ENCODE measurements around the gene ADARB1.

Gene ADARB1

DNA sequence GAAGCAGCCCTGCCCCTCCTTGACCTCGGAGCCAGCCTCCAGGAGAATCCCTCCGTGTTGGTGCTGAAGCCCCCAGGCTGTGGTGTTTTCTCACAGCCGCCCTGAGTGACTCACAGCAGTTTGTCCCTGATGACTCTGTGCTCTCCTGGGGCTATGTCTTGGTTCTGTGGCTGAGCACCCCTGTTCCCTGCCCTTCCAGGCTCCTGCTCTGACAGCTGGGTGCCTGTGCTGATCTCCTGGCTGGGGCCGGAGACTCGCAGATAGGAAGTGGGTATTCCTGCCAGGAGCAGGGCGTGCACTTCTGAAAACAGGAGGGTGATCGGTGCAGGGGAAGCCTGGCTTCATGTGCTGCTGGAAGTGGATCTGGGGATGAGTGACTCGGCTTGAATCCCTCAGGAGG lies 178.8 kb downstream of the ADARB1 start:
- no peak for TF ChIP-seq EZH2 (IDR thresholded peaks at IDR 0.05; ENCODE audit: borderline replicate concordance, low read length)
- TF ChIP-seq, protein P1, sequence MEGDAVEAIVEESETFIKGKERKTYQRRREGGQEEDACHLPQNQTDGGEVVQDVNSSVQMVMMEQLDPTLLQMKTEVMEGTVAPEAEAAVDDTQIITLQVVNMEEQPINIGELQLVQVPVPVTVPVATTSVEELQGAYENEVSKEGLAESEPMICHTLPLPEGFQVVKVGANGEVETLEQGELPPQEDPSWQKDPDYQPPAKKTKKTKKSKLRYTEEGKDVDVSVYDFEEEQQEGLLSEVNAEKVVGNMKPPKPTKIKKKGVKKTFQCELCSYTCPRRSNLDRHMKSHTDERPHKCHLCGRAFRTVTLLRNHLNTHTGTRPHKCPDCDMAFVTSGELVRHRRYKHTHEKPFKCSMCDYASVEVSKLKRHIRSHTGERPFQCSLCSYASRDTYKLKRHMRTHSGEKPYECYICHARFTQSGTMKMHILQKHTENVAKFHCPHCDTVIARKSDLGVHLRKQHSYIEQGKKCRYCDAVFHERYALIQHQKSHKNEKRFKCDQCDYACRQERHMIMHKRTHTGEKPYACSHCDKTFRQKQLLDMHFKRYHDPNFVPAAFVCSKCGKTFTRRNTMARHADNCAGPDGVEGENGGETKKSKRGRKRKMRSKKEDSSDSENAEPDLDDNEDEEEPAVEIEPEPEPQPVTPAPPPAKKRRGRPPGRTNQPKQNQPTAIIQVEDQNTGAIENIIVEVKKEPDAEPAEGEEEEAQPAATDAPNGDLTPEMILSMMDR (IDR thresholded peaks at IDR 0.05; ENCODE audit: low read length): no peak
- Histone ChIP-seq H3K27ac (ENCODE audit: low read depth, low read length, poor library complexity, severe bottlenecking) (no peak overlapping the region), H4K20me1 (ENCODE audit: insufficient read depth, low read length) (no peaks in the 10 kb centered on the region), H3K9me2 (ENCODE audit: low read depth, low read length) (no peaks in the 10 kb centered on the region), H3F3A (ENCODE audit: insufficient read depth, low read length) (no peaks in the 10 kb centered on the region), H3K9ac (ENCODE audit: low read length) (no peak overlapping the region), H3K4me2 (ENCODE audit: low read length) (no peak overlapping the region), H3K4me1 (ENCODE audit: insufficient read depth, low read length, severe bottlenecking) (peaks cover 14% of the 10 kb centered on the region), H3K9me3 (ENCODE audit: low read length) (no peaks in the 10 kb centered on the region), H3K4me3 (ENCODE audit: low read depth, low read length, poor library complexity, severe bottlenecking) (no peak overlapping the region), H3K27me3 (ENCODE audit: insufficient read depth, low read length) (no peaks in the 10 kb centered on the region), H2AFZ (ENCODE audit: low read length) (no peak overlapping the region), H3K79me2 (ENCODE audit: insufficient read depth, low read length) (no peaks in the 10 kb centered on the region), H3K36me3 (ENCODE audit: insufficient read depth, low read length) (no peaks in the 10 kb centered on the region)

DNA sequence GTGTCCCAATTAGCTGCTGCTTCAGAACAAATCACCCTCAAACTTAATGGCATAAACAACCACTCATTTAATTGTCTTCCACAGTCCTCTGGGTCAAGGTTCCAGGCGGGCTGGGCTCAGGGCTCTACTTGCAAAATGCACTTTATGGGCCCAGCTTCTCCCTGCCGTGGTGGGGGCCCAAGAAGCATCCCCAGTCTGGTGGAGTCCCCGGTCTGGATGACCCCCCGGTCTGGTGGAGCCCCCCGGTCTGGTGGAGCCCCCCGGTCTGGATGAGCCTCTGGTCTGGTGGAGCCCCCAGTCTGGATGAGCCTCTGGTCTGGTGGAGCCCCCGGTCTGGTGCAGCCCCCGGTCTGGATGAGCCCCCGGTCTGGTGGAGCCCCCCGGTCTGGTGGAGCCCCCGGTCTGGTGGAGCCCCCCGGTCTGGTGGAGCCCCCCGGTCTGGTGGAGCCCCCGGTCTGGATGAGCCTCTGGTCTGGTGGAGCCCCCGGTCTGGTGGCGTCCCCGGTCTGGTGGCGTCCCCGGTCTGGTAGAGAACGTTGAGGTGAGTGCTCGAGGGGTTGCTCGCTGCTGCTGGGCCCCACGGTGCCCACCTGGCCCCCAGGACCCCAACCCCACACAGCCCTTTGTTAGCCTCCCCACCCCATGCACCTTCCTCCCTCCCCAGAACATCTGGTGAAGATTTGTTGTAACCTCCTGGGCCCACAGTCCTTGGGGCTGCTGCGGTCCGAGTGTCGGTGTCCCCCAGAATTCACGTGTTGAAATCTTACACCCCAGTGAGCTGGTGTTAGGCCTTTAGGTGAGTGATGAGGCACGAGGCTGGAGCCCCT lies 179.5 kb downstream of the ADARB1 start:
- H4K20me1 ChIP-seq (ENCODE audit: insufficient read depth, low read length): no peaks in the 10 kb centered on the region
- no peak overlapping the region for H3K4me2 ChIP-seq (ENCODE audit: low read length)
- no peaks in the 10 kb centered on the region for H3K9me2 ChIP-seq (ENCODE audit: low read depth, low read length)
- H3K4me1 ChIP-seq (ENCODE audit: insufficient read depth, low read length, severe bottlenecking): peaks cover 14% of the 10 kb centered on the region
- no peak overlapping the region for H3K27ac ChIP-seq (ENCODE audit: low read depth, low read length, poor library complexity, severe bottlenecking)
- no peaks in the 10 kb centered on the region for H3K36me3 ChIP-seq (ENCODE audit: insufficient read depth, low read length)
- H3K9ac ChIP-seq (ENCODE audit: low read length): no peak overlapping the region
- H2AFZ ChIP-seq (ENCODE audit: low read length): no peak overlapping the region
- H3F3A ChIP-seq (ENCODE audit: insufficient read depth, low read length): no peaks in the 10 kb centered on the region
- H3K4me3 ChIP-seq (ENCODE audit: low read depth, low read length, poor library complexity, severe bottlenecking): no peak overlapping the region
- no peaks in the 10 kb centered on the region for H3K79me2 ChIP-seq (ENCODE audit: insufficient read depth, low read length)
- no peaks in the 10 kb centered on the region for H3K9me3 ChIP-seq (ENCODE audit: low read length)
- no peaks in the 10 kb centered on the region for H3K27me3 ChIP-seq (ENCODE audit: insufficient read depth, low read length)
- TF ChIP-seq, protein P1 (IDR thresholded peaks at IDR 0.05; ENCODE audit: low read length): no peak
- no peak for TF ChIP-seq EZH2 (IDR thresholded peaks at IDR 0.05; ENCODE audit: borderline replicate concordance, low read length)

DNA sequence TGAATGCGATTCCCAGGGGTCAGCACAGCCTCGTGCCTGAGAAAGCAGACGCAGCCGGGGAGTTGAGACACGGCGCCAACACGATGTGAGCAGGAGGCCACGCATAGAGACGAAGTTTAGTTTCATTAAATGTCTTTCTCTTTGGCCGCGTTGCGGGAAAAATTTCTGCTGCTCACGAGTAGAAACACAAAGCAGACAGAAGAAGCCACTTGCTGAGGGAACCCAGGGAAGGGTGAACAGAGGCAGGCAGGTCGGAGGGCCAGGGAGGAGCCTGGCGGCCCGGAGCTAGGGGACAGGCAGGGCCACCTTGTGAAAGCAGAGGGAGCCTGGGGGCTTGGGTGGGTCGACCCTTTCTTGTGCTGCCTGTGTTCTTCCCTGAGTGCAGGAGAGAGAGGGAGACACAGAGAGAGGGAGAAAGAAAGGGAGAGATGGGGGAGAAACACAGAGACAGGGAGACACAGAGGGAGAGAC lies 180.1 kb downstream of the ADARB1 start:
- no peak overlapping the region for H3K4me3 ChIP-seq (ENCODE audit: low read depth, low read length, poor library complexity, severe bottlenecking)
- H3K27me3 ChIP-seq (ENCODE audit: insufficient read depth, low read length): no peaks in the 10 kb centered on the region
- H3K9me2 ChIP-seq (ENCODE audit: low read depth, low read length): no peaks in the 10 kb centered on the region
- H2AFZ ChIP-seq (ENCODE audit: low read length): no peak overlapping the region
- H3K9ac ChIP-seq (ENCODE audit: low read length): no peak overlapping the region
- peak overlapping the region; percentile 59; the same call in 1 of the 2 replicates for H3K4me2 ChIP-seq (ENCODE audit: low read length)
- H3K4me1 ChIP-seq (ENCODE audit: insufficient read depth, low read length, severe bottlenecking): peaks cover 14% of the 10 kb centered on the region
- no peaks in the 10 kb centered on the region for H3K9me3 ChIP-seq (ENCODE audit: low read length)
- no peak overlapping the region for H3K27ac ChIP-seq (ENCODE audit: low read depth, low read length, poor library complexity, severe bottlenecking)
- no peaks in the 10 kb centered on the region for H4K20me1 ChIP-seq (ENCODE audit: insufficient read depth, low read length)
- no peaks in the 10 kb centered on the region for H3F3A ChIP-seq (ENCODE audit: insufficient read depth, low read length)
- TF ChIP-seq EZH2 (IDR thresholded peaks at IDR 0.05; ENCODE audit: borderline replicate concordance, low read length): no peak
- TF ChIP-seq, protein P1 (IDR thresholded peaks at IDR 0.05; ENCODE audit: low read length): no peak
- H3K36me3 ChIP-seq (ENCODE audit: insufficient read depth, low read length): no peaks in the 10 kb centered on the region
- no peaks in the 10 kb centered on the region for H3K79me2 ChIP-seq (ENCODE audit: insufficient read depth, low read length)

All from OCI-LY1 (cell line).